Kidney (tissue), 14 donors: ENCODE results near the gene RASL12. TPM values are rescaled to one million over a fixed set of nuclear protein-coding genes. Genes with fewer than 3 reads are reported as not detected.

Experiments used
- DNase-seq, 5 donors: peaks; one replicate each; pipeline ENCODE4 v3.0.0-alpha.2; 2013 to 2020
- FAIRE-seq: peaks from 2 replicates; lab custom pipeline; 2012; peaks lifted over from hg19 to GRCh38; lab: Jason Lieb, UNC
- H3K27ac ChIP-seq, 2 donors: one replicate each; pipeline ENCODE4 v1.7.0; 2013; ENCODE audit warnings: low read depth in 2 of 2, low read length in 2 of 2, inconsistent platforms in 1 of 2
- H3K27me3 ChIP-seq: one replicate; pipeline ENCODE4 v1.7.1; 2013; ENCODE audit warnings: low read length, inconsistent platforms; ENCODE audit not compliant: control insufficient read depth, insufficient read depth
- H3K36me3 ChIP-seq, 3 donors: one replicate each; pipeline versions ENCODE4 v1.7.0 to v1.7.1; 2013; ENCODE audit warnings: low read length in 3 of 3, control low read depth in 1 of 3, inconsistent platforms in 1 of 3; ENCODE audit not compliant: insufficient read depth in 3 of 3, control insufficient read depth in 2 of 3
- H3K4me1 ChIP-seq, 3 donors: one replicate each; pipeline versions ENCODE4 v1.7.0 to v1.7.1; 2013; ENCODE audit warnings: low read length in 3 of 3, inconsistent platforms in 1 of 3, low read depth in 1 of 3; ENCODE audit not compliant: control insufficient read depth in 2 of 3, insufficient read depth in 2 of 3
- H3K4me3 ChIP-seq, 3 donors: one replicate each; pipeline versions ENCODE4 v1.7.0 to v1.8.1; 2013; ENCODE audit warnings: low read length in 3 of 3, control low read depth in 1 of 3, inconsistent platforms in 1 of 3
- H3K9ac ChIP-seq, 3 donors: one replicate each; pipeline versions ENCODE4 v1.7.0 to v1.7.1; 2013; ENCODE audit warnings: low read length in 3 of 3, control low read depth in 1 of 3, inconsistent platforms in 1 of 3
- H3K9me3 ChIP-seq, 3 donors: one replicate each; pipeline versions ENCODE4 v1.7.0 to v1.7.1; 2013; ENCODE audit warnings: low read length in 3 of 3, control low read depth in 1 of 3, inconsistent platforms in 1 of 3; ENCODE audit not compliant: control insufficient read depth in 2 of 3, insufficient read depth in 1 of 3
- intact Hi-C: fragments of 100-400 bp; cut with DNase I; formaldehyde crosslinking; loops from one replicate; pipeline ENCODE4 v1.11.1; 2022
- polyA plus RNA-seq: library from polyadenylated mRNA; stranded (reverse); fragments of 350-450 nt; fragmentation: Illumina TruSeq; extraction: RNeasy Lipid Tissue Mini Kit (QIAGEN cat#74804); gene quantifications from one replicate; pipeline ENCODE4 v1.2.3, GENCODE V29; 2014; ENCODE audit warnings: low read depth, low replicate concordance; ENCODE audit not compliant: insufficient read depth
- total RNA-seq: library from RNA; stranded (reverse); fragmentation: NEBNext Ultra II Directional; extraction: Animal tissue kit (Norgen Biotek cat#: 25700); gene quantifications from one replicate; pipeline ENCODE4 v1.2.1, GENCODE V29; 2021
- TF ChIP-seq, protein P1 (sequence below): IDR thresholded peaks from 3 replicates; pipeline ENCODE4 v1.5.1; 2012; ENCODE audit warnings: mild to moderate bottlenecking, moderate library complexity, borderline replicate concordance; ENCODE audit not compliant: insufficient read depth; ENCODE audit errors: extremely low read depth
- donor health status: control.
- donor health status: control.
- donor health status: control.
- donor health status: control.
- donor health status: control.
- donor health status: DM: yes; HTN: yes; CAD: no.
- donor health status: Normal renal cell carcinoma (clear cell type).

The RASL12 gene
- total and polyA plus RNA-seq, 2 donors from 2014 or later = 6.7 to 7.6 TPM

DNA sequence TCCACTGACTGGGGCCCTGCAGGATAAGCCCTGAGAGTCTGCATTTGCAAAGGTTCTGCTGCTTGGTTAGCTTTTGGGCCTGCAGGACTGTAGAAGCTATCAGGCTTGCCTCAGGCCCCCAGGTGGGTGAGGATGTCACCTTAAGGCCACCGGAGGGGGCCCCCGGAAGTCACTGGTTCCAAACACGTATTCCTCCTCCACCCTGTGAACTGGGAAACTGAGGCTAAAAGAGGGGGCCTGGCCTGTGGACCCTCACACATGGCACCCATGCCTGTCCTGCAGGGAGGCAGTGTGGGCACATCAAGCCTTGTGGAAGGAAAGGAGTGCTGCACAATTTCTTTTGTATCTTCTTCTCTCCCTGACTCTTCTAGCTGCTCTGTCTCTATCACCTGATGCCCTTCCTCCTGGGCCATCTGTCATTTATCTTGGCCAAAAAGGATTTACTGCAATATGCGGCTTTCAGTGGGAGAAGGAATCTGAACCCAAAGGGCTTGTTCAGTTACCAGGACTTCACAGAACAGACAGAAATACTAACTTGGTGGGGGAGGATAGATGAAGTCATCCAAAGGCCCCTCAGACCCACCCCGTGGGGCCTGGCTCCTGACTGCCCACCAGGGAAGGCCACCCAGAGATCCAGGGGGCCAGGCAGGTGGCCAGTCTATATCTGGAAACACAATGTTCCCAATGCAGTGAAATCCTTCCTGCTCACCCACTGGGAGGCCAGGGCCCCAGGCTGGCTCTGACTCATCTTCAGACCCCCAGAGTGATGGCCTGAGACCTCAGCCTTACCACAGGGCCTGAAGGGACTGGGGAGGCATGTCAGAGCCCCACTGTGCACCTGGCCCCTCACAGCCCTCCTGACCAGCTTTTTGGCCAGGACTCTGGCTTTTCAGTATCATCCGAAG lies 28.9 kb upstream of the RASL12 start:
- intact Hi-C loops = no loop called here
- FAIRE-seq = no peak
- H3K9ac ChIP-seq = no peak overlapping the region

DNA sequence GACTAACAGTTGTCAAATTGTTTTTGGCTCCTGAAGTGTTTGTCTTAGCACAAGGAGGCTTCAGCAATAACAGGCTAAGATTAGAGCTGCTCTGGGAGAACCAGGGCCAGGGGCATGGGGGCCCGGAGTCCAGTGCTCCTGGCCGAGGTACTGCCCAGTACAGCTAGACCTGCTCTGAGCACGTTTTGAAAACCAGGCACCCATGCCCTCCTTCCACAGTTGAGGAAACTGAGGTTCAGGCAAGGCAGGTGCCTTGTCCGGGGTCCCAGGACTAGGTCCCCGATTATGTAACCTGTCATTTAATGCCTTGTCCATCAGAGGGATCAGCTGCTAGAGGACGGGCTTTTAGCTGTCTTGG lies 27.9 kb upstream of the RASL12 start:
- Histone ChIP-seq H3K27ac (no peak overlapping the region), H3K9ac (no peak overlapping the region), H3K9me3 (no peaks in the 10 kb centered on the region), H3K4me3 (no peak overlapping the region), H3K36me3 (peaks cover 2 to 18% (median 12%) of the 10 kb centered on the region in 3 donors), H3K27me3 (no peaks in the 10 kb centered on the region), H3K4me1 (peaks cover 0 to 8% (median 3%) of the 10 kb centered on the region in 3 donors)
- FAIRE-seq (no peak), DNase-seq (peak in 1 of 5 donors; percentile 7)
- intact Hi-C loops = no loop called here
- TF ChIP-seq, protein P1, sequence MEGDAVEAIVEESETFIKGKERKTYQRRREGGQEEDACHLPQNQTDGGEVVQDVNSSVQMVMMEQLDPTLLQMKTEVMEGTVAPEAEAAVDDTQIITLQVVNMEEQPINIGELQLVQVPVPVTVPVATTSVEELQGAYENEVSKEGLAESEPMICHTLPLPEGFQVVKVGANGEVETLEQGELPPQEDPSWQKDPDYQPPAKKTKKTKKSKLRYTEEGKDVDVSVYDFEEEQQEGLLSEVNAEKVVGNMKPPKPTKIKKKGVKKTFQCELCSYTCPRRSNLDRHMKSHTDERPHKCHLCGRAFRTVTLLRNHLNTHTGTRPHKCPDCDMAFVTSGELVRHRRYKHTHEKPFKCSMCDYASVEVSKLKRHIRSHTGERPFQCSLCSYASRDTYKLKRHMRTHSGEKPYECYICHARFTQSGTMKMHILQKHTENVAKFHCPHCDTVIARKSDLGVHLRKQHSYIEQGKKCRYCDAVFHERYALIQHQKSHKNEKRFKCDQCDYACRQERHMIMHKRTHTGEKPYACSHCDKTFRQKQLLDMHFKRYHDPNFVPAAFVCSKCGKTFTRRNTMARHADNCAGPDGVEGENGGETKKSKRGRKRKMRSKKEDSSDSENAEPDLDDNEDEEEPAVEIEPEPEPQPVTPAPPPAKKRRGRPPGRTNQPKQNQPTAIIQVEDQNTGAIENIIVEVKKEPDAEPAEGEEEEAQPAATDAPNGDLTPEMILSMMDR = no peak

More for the DNA sequence above, 28.9 kb upstream of the RASL12 start:
- Histone ChIP-seq H3K9me3 (no peaks in the 10 kb centered on the region), H3K36me3 (peaks cover 2 to 21% (median 12%) of the 10 kb centered on the region in 3 donors), H3K27me3 (no peaks in the 10 kb centered on the region), H3K27ac (no peak overlapping the region), H3K4me3 (no peak overlapping the region), H3K4me1 (peaks cover 0 to 11% (median 3%) of the 10 kb centered on the region in 3 donors)
- DNase-seq = peak in 1 of 5 donors; percentile 23
- TF ChIP-seq, protein P1 = no peak

DNA sequence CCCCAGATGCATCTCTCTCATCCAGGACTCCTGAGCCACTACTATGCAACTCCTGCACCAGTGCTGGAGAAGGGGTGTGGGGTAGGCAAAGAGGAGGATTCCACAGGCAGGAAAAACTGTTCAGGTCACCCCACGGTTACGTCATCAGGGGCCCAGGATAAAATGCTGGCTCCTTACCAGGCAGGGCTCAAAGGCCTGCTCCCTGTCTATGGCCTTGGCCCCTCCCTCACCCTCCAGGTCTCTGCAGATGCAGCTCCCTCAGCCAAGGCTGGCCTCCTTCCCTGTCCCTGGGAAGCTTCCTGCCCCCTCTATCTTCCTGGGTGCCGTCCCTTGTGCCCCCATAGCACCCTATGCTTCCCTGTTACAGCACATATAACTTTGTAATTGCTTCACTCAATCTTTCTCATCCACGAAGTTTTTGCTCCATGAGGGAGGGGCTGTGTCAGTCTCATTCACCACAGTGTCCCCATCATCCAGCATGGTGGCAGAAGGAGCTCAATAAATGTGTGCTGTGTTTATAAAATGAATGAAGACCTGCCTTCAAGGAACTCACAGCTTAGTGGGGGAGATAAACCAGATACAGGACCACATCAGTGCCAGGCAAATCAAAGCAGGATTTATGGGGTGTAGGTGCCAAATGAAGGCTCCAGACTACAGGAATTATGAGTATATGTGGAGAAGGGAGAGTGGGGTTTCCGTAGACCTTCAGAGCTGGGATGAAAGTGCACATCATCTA lies 27.4 kb upstream of the RASL12 start:
- intact Hi-C loops = no loop called here
- Histone ChIP-seq H3K4me1 (peaks cover 0 to 8% (median 7%) of the 10 kb centered on the region in 3 donors), H3K9ac (no peak overlapping the region), H3K4me3 (no peak overlapping the region), H3K27ac (peak overlapping the region in 1 of 2 donors; percentile 60), H3K27me3 (no peaks in the 10 kb centered on the region), H3K36me3 (peaks cover 2 to 18% (median 12%) of the 10 kb centered on the region in 3 donors), H3K9me3 (no peaks in the 10 kb centered on the region)
- no peak for FAIRE-seq
- DNase-seq = peak in 1 of 5 donors; percentile 25
- TF ChIP-seq, protein P1 = no peak
